OCI-LY3 (cell line): Measurements from ENCODE around the gene NUBPL.
"Not testable (repeated sequence)": the region's sequence is repeated elsewhere in the genome, so short reads cannot be mapped to it uniquely, and the experiment has no call there.

Source experiments
- H2AFZ ChIP-seq: fragments of 200-600, 300-600 bp; shearing (Covaris generic); 2 replicates; pipeline ENCODE4 v1.6.0; 2014; ENCODE audit warnings: antibody characterized with exemption, low read depth, low read length
- H3K27ac ChIP-seq: fragments of 200-600, 300-600 bp; sonication (generic); 2 replicates; pipeline ENCODE4 v1.5.1; 2014; ENCODE audit warnings: mild to moderate bottlenecking, low read length, moderate library complexity, mixed read lengths
- H3K27me3 ChIP-seq: fragments of 200-600, 300-600 bp; sonication (generic); 2 replicates; pipeline ENCODE4 v1.6.1; 2014; ENCODE audit warnings: low read depth, low read length, mixed read lengths
- H3K36me3 ChIP-seq: fragments of 200-600, 300-600 bp; sonication (generic); replicated peaks from 2 replicates; pipeline ENCODE3; 2014; ENCODE audit warnings: low read depth, low read length, mixed read lengths
- H3K4me1 ChIP-seq: fragments of 300-600, 200-600 bp; sonication (generic); 2 replicates; pipeline ENCODE4 v1.6.1; 2014; ENCODE audit warnings: low read length, mixed read lengths
- H3K4me2 ChIP-seq: fragments of 200-600, 300-600 bp; sonication (generic); 2 replicates; pipeline ENCODE4 v1.6.1; 2014; ENCODE audit warnings: low read length, mixed read lengths
- H3K4me3 ChIP-seq: fragments of 300-600, 200-600 bp; sonication (generic); 2 replicates; pipeline ENCODE4 v1.5.1; 2014; ENCODE audit warnings: antibody characterized with exemption, mild to moderate bottlenecking, low read length, moderate library complexity
- H3K79me2 ChIP-seq: fragments of 300-600, 200-600 bp; shearing (Covaris generic); 2 replicates; pipeline ENCODE4 v1.6.1; 2014; ENCODE audit warnings: mild to moderate bottlenecking, low read length, mixed read lengths
- H3K9ac ChIP-seq: fragments of 300-600, 200-600 bp; shearing (Covaris generic); 2 replicates; pipeline ENCODE4 v1.6.0; 2014; ENCODE audit warnings: mild to moderate bottlenecking, low read length, moderate library complexity
- H3K9me3 ChIP-seq: fragments of 200-600, 300-600 bp; shearing (Covaris generic); 2 replicates; pipeline ENCODE4 v1.6.1; 2014; ENCODE audit warnings: low read length, mixed read lengths; ENCODE audit not compliant: insufficient read depth
- H4K20me1 ChIP-seq: fragments of 200-600, 300-600 bp; sonication (generic); 2 replicates; pipeline ENCODE4 v1.6.1; 2016; ENCODE audit warnings: low read length, mixed read lengths; ENCODE audit not compliant: insufficient read depth
- CTCF ChIP-seq: fragments of 200-600, 300-600 bp; sonication (generic); IDR thresholded peaks from 2 replicates; pipeline ENCODE4 v1.5.1; 2014; ENCODE audit warnings: antibody characterized with exemption, low read length, low read depth
- EZH2phosphoT487 ChIP-seq: fragments of 200-600 bp; shearing (Covaris generic); IDR thresholded peaks from 2 replicates; pipeline ENCODE4 v1.6.1; 2018; ENCODE audit warnings: antibody characterized with exemption, mixed run types, low read depth

NUBPL gene

GRCh38 chr14:31867570-31867969, 306.4 kb downstream of the NUBPL start:
- no peak overlapping the region for H3K4me3 ChIP-seq
- no peak overlapping the region for H2AFZ ChIP-seq
- H3K9ac ChIP-seq = no peak overlapping the region
- no peaks in the 10 kb centered on the region for H3K27me3 ChIP-seq
- no peaks in the 10 kb centered on the region for H3K79me2 ChIP-seq
- TF ChIP-seq EZH2phosphoT487 (no peak), CTCF (no peak)
- no peaks in the 10 kb centered on the region for H3K4me1 ChIP-seq
- no peak overlapping the region for H3K4me2 ChIP-seq
- H3K27ac ChIP-seq = no peak overlapping the region
- H4K20me1 ChIP-seq = no peaks in the 10 kb centered on the region
- H3K9me3 ChIP-seq = no peaks in the 10 kb centered on the region
- no peaks in the 10 kb centered on the region for H3K36me3 ChIP-seq

GRCh38 chr14:31868096-31868495, 306.9 kb downstream of the NUBPL start:
- not testable (repeated sequence) for H3K9me3 ChIP-seq, H3K79me2 ChIP-seq, H3K27me3 ChIP-seq, H2AFZ ChIP-seq, H3K4me1 ChIP-seq, H3K4me3 ChIP-seq, H3K27ac ChIP-seq, H4K20me1 ChIP-seq, H3K9ac ChIP-seq, H3K4me2 ChIP-seq, H3K36me3 ChIP-seq

GRCh38 chr14:31876741-31877140, 315.5 kb downstream of the NUBPL start:
- no peak overlapping the region for H3K27ac ChIP-seq
- H3K36me3 ChIP-seq = no peaks in the 10 kb centered on the region
- no peaks in the 10 kb centered on the region for H3K4me1 ChIP-seq
- H3K9ac ChIP-seq = no peak overlapping the region
- H4K20me1 ChIP-seq = no peaks in the 10 kb centered on the region
- no peak for TF ChIP-seq EZH2phosphoT487
- no peak for TF ChIP-seq CTCF
- H3K9me3 ChIP-seq = no peaks in the 10 kb centered on the region
- no peak overlapping the region for H3K4me3 ChIP-seq
- no peak overlapping the region for H2AFZ ChIP-seq
- H3K79me2 ChIP-seq = no peaks in the 10 kb centered on the region
- no peak overlapping the region for H3K4me2 ChIP-seq
- H3K27me3 ChIP-seq = no peaks in the 10 kb centered on the region

GRCh38 chr14:31877255-31877798, 316.1 kb downstream of the NUBPL start:
- Histone ChIP-seq H3K79me2 (no peaks in the 10 kb centered on the region), H3K9ac (no peak overlapping the region), H3K4me3 (no peak overlapping the region), H3K27me3 (no peaks in the 10 kb centered on the region), H3K4me1 (no peaks in the 10 kb centered on the region), H3K4me2 (no peak overlapping the region), H4K20me1 (no peaks in the 10 kb centered on the region), H3K27ac (no peak overlapping the region), H3K36me3 (no peaks in the 10 kb centered on the region), H2AFZ (no peak overlapping the region), H3K9me3 (no peaks in the 10 kb centered on the region)
- TF ChIP-seq CTCF (no peak), EZH2phosphoT487 (no peak)
